K562 (cell line): ENCODE results near the gene ARL14EP. TPM values are rescaled to one million over a fixed set of nuclear protein-coding genes. Genes with fewer than 3 reads are reported as not detected.

Experiments
- ATAC-seq: fragments of 200-7000 bp; cut with Tn5 transposase; 3 replicates; pipeline ENCODE4 v1.9.1; 2020; ENCODE audit warnings: moderate library complexity
- BruUV-seq: library from RNA; stranded (reverse); fragments of 400-500 nt; replicated peaks from 2 replicates; lab custom pipeline; 2021; lab: Mats Ljungman, UMichigan
- CTCF ChIA-PET: fragments of 300-600 bp; formaldehyde crosslinking; extraction: SDS; loops from one replicate; lab custom pipeline; 2021; ENCODE audit warnings: low intra/inter-chr PET ratio; lab: Yijun Ruan, JAX
- POLR2A ChIA-PET: fragments of 300-600, 350-650 bp; sonication (Branson Sonifier 250); formaldehyde crosslinking; extraction: SDS; loops from one replicate; lab custom pipeline; 2021; ENCODE audit warnings: antibody characterized with exemption, inconsistent platforms; lab: Yijun Ruan, JAX
- DNase-seq, 4 experiments: peaks; one replicate each; pipeline versions ENCODE4 v3.0.0 to v3.0.0-alpha.2; 2011 to 2018; ENCODE audit warnings: low spot score in 3 of 4, mixed read lengths in 3 of 4; ENCODE audit errors: extremely low read depth in 1 of 4
- FAIRE-seq: peaks from 2 replicates; lab custom pipeline; 2011; peaks lifted over from hg19 to GRCh38; lab: Jason Lieb, UNC
- H2AFZ ChIP-seq: 2 replicates; pipeline ENCODE4 v1.6.0; 2011; ENCODE audit warnings: low read depth, low read length, control low read depth, inconsistent platforms
- H3K27ac ChIP-seq: fragments of 200-600 bp; 3 replicates; pipeline ENCODE4 v1.8.0; 2011; ENCODE audit warnings: low read depth, mild to moderate bottlenecking, control low read depth, inconsistent platforms, low read length, moderate library complexity, mixed read lengths; ENCODE audit errors: extremely low read depth
- H3K27me3 ChIP-seq, 2 experiments: fragments of 300-600 bp in 1 of 2; 2 replicates in 1 of 2; 3 replicates in 1 of 2; pipeline versions ENCODE4 v1.6.0 to v1.8.0; 2011; ENCODE audit warnings: inconsistent platforms in 2 of 2, low read length in 2 of 2, mild to moderate bottlenecking in 1 of 2, mixed read lengths in 1 of 2, moderate library complexity in 1 of 2; ENCODE audit not compliant: control insufficient read depth in 2 of 2, insufficient read depth in 2 of 2
- H3K36me3 ChIP-seq: fragments of 300-600 bp; 3 replicates; pipeline ENCODE4 v1.8.0; 2011; ENCODE audit warnings: mild to moderate bottlenecking, low read length, inconsistent platforms; ENCODE audit not compliant: control insufficient read depth, insufficient read depth
- H3K4me1 ChIP-seq, 2 experiments: fragments of 200-600 bp in 1 of 2; replicated peaks in 1 of 2; 2 replicates in 1 of 2; 3 replicates in 1 of 2; pipeline versions ENCODE4 v1.5.1 to v1.8.0; 2011; ENCODE audit warnings: inconsistent platforms in 2 of 2, low read length in 2 of 2, mild to moderate bottlenecking in 1 of 2, mixed read lengths in 1 of 2, moderate library complexity in 1 of 2; ENCODE audit not compliant: control insufficient read depth in 2 of 2, insufficient read depth in 2 of 2
- H3K4me2 ChIP-seq: 2 replicates; pipeline ENCODE4 v1.6.1; 2011; ENCODE audit warnings: low read length, control low read depth, inconsistent platforms, mixed read lengths; ENCODE audit not compliant: insufficient read depth
- H3K4me3 ChIP-seq: fragments of 200-600 bp; sonication (generic), shearing (Covaris generic); 2 replicates; pipeline ENCODE4 v1.5.1; 2016; ENCODE audit warnings: control low read depth, inconsistent platforms
- H3K79me2 ChIP-seq: fragments of 200-600 bp; 3 replicates; pipeline ENCODE4 v1.8.0; 2011; ENCODE audit warnings: low read length, inconsistent platforms; ENCODE audit not compliant: control insufficient read depth, insufficient read depth
- H3K9ac ChIP-seq, 2 experiments: 2 replicates each; pipeline versions ENCODE4 v1.6.0 to v1.6.1; 2011; ENCODE audit warnings: low read depth in 2 of 2, low read length in 2 of 2, control low read depth in 1 of 2, inconsistent platforms in 1 of 2, mild to moderate bottlenecking in 1 of 2, mixed read lengths in 1 of 2; ENCODE audit not compliant: insufficient read depth in 1 of 2
- H3K9me1 ChIP-seq: one replicate; pipeline ENCODE4 v1.6.0; 2011; ENCODE audit warnings: inconsistent platforms, mild to moderate bottlenecking, low read length, moderate library complexity; ENCODE audit not compliant: control insufficient read depth, insufficient read depth
- H3K9me3 ChIP-seq: replicated peaks from 2 replicates; pipeline ENCODE4 v1.5.1; 2011; ENCODE audit warnings: low read depth, low read length, inconsistent platforms; ENCODE audit not compliant: control insufficient read depth, insufficient read depth
- H4K20me1 ChIP-seq: replicated peaks from 2 replicates; pipeline ENCODE4 v1.6.1; 2011; ENCODE audit warnings: low read length, inconsistent platforms, mixed read lengths; ENCODE audit not compliant: control insufficient read depth, insufficient read depth
- BDP1 ChIP-seq: IDR thresholded peaks from 3 replicates; pipeline ENCODE4 v1.6.1; 2011; ENCODE audit not compliant: insufficient read length, insufficient read depth
- BRF2 ChIP-seq: IDR thresholded peaks from 3 replicates; pipeline ENCODE4 v1.6.1; 2011; ENCODE audit warnings: borderline replicate concordance, mild to moderate bottlenecking; ENCODE audit not compliant: insufficient read length, insufficient read depth
- FOXJ2 ChIP-seq: fragments of 200-800 bp; sonication (Bioruptor generic); IDR thresholded peaks from 2 replicates; pipeline ENCODE4 v1.6.1; 2016; ENCODE audit warnings: missing genetic modification characterization, missing compliant biosample characterization
- GTF2E2 ChIP-seq: fragments of 200-800 bp; sonication (Bioruptor generic); IDR thresholded peaks from 2 replicates; pipeline ENCODE4 v1.6.1; 2016; ENCODE audit warnings: missing genetic modification characterization, missing compliant biosample characterization
- MEIS2 ChIP-seq: fragments of 450-650 bp; IDR thresholded peaks from 2 replicates; pipeline ENCODE4 v1.6.1; 2014; ENCODE audit warnings: mild to moderate bottlenecking; ENCODE audit not compliant: partially characterized antibody
- MYC ChIP-seq, 2 experiments: fragments of 250-450 bp in 1 of 2; sonication (Bioruptor Pico) in 1 of 2; IDR thresholded peaks; 2 replicates each; pipeline versions ENCODE4 v1.5.1 to v1.6.1; 2012 to 2021; ENCODE audit warnings: low read depth in 2 of 2, borderline replicate concordance in 1 of 2, improper control_type of control experiment in 1 of 2, low read length in 1 of 2, mild to moderate bottlenecking in 1 of 2, moderate library complexity in 1 of 2
- NCOR1 ChIP-seq: fragments of 450-650 bp; IDR thresholded peaks from 2 replicates; pipeline ENCODE4 v1.6.1; 2016; ENCODE audit warnings: mild to moderate bottlenecking, moderate library complexity
- NR2C2 ChIP-seq, 2 experiments: fragments of 200-800 bp in 1 of 2; sonication (Bioruptor generic) in 1 of 2; sonication (generic) in 1 of 2; formaldehyde crosslinking in 1 of 2; IDR thresholded peaks; 2 replicates each; pipeline versions ENCODE4 v1.6.1 to v1.8.0; 2016 to 2022; ENCODE audit warnings: mild to moderate bottlenecking in 1 of 2, missing compliant biosample characterization in 1 of 2, missing genetic modification characterization in 1 of 2, missing genetic modification reagents in 1 of 2
- POLR3G ChIP-seq: IDR thresholded peaks from 2 replicates; pipeline ENCODE4 v1.6.1; 2011; ENCODE audit not compliant: insufficient read length, insufficient replicate concordance; ENCODE audit errors: extremely low read depth
- RFX5 ChIP-seq: IDR thresholded peaks from 2 replicates; pipeline ENCODE4 v1.6.1; 2011; ENCODE audit warnings: low read depth, mild to moderate bottlenecking, improper control_type of control experiment, low read length
- RHOXF2B ChIP-seq: fragments of 250-450 bp; sonication (Bioruptor Pico); conservative IDR thresholded peaks from 2 replicates; pipeline ENCODE4 v1.5.1; 2021
- SETDB1 ChIP-seq: IDR thresholded peaks from one replicate; pipeline ENCODE4 v1.6.1; 2012; ENCODE audit warnings: low read length, control low read depth, inconsistent platforms
- SIRT6 ChIP-seq: IDR thresholded peaks from one replicate; pipeline ENCODE4 v1.6.1; 2012; ENCODE audit warnings: low read depth, mild to moderate bottlenecking, control low read depth, inconsistent platforms, low read length, moderate library complexity
- TBL1XR1 ChIP-seq, 2 experiments: IDR thresholded peaks; 2 replicates each; pipeline ENCODE4 v1.6.1; 2012; ENCODE audit warnings: improper control_type of control experiment in 2 of 2, low read length in 2 of 2, mild to moderate bottlenecking in 1 of 2
- VEZF1 ChIP-seq: fragments of 200-800 bp; sonication (Bioruptor generic); IDR thresholded peaks from 2 replicates; pipeline ENCODE4 v1.6.1; 2017; ENCODE audit warnings: missing genetic modification characterization, missing compliant biosample characterization
- WGBS: fragments of 100-300 bp; shearing (Covaris generic); methylation state at CpG from one replicate; pipeline ENCODE4 v1.1.6; 2016; ENCODE audit warnings: low coverage, mixed read lengths; ENCODE audit not compliant: insufficient coverage; ENCODE audit errors: missing lambda C conversion rate; 5-methylcytosine and 5-hydroxymethylcytosine counted together
- in situ Hi-C: fragments of 300-500 bp; cut with MboI; formaldehyde crosslinking; loops from 4 replicates; pipeline ENCODE4 v1.15.0; 2018; ENCODE audit warnings: inconsistent platforms, mixed read lengths
- intact Hi-C: fragments of 100-400 bp; cut with micrococcal nuclease; formaldehyde crosslinking; loops from 2 replicates; pipeline ENCODE4 v1.14.2; 2022
- polyA plus RNA-seq, 8 experiments: library from polyadenylated mRNA; depleted of rRNA in 4 of 8; stranded (reverse) in 5 of 8; unstranded in 3 of 8; fragments of >200 nt; fragmentation: Nextera tagmentation in 2 of 8; fragmentation: Illumina TruSeq in 1 of 8; extraction: Ambion mirVana in 2 of 8; extraction: Trizol in 1 of 8; gene quantifications; 2 replicates each; pipeline versions ENCODE4 v1.2.1 to v1.2.3, GENCODE V29; 2011 to 2014; ENCODE audit warnings: inconsistent platforms in 1 of 8, missing spikeins in 1 of 8
- total RNA-seq, 7 experiments: library from RNA; depleted of rRNA in 6 of 7; stranded (reverse); fragments of >200 nt in 6 of 7; fragmentation: Illumina TruSeq in 2 of 7; extraction: Trizol in 2 of 7; gene quantifications; 2 replicates each; pipeline versions ENCODE4 v1.2.1 to v1.2.3, GENCODE V29; 2011 to 2021; ENCODE audit warnings: low replicate concordance in 1 of 7

ARL14EP gene
- total and polyA plus RNA-seq, 9 of the 15 experiments (the other 6 are each of a cell fraction or from before 2014, with no cell fraction given) = 11.4 to 42.7 (median 25.9) TPM

DNA sequence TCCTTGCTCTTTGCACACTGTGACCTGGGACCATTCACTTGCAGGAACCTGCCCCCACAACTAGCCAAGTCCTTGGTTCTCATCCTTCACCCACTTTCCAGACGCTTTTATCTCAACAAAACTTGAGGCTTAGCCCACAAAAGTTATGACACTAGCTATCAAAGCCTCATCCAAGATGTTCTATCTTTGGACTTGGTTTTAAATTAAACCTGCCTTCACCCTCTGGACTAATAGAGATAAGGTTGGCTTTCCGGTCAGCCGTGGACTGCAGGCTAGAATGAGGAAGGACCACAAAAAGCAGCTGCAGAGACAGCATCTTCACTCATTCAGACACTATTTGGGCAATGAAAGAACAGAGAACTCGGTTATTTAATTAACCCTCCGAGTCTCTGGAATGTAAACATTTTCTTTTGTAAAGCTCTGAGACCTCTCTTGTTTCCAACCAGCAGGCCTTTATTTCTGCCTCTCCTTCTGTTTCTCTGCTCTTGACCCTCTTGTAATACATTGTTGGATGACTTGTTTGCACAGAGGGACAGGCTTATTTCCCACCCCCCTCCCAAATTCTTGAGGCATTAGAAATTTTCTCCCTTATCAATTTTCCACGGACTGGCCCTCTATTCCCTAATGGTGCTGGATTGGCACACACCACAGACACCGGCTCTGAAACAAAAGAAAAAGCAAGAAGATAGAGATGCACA is 41.4 kb downstream of the ARL14EP start (continued):
- no peak for TF ChIP-seq BRF2
- TF ChIP-seq MEIS2 = peak; percentile 65
- TF ChIP-seq NCOR1 = peak; percentile 69
- TF ChIP-seq, all 486 proteins: peak for 25

DNA sequence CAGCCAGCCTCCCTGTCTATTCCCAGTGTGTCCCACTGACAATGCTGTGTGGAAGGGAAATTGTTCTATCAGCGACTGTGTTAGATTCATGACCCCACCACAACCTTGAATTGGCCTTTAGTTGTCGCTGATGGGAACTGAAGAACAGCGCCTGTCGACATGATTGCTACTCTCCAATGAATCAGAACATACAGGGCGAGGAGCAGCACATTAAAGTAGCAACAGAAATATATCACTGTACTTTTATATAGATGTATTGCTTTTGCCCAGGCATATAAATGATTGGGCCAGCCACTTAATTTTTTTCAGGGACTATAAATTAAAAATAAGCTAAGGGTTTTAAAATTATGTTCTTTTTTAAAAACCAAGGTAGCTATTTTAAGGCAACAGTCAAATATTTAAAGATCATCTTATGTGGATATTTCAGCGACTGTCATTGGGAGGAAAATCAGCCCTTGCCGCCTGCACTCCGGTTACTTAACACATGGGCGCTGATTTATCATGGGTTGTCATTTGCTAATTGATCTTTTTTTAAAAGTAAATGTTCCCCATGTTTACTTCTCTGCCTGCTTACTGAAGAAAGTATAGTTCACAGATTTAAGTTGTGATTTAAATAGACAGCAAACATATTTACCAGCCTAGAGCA is 42.1 kb downstream of the ARL14EP start:
- Histone ChIP-seq H3K9me3 (no peaks in the 10 kb centered on the region), H3K4me3 (no peak overlapping the region), H3K4me2 (no peak overlapping the region), H4K20me1 (no peaks in the 10 kb centered on the region), H3K36me3 (no peaks in the 10 kb centered on the region), H3K4me1 (peaks cover 0 to 3% of the 10 kb centered on the region in 2 experiments; a peak in 1 of 5 replicates), H3K9me1 (no peaks in the 10 kb centered on the region), H3K9ac (no peak overlapping the region), H3K79me2 (no peaks in the 10 kb centered on the region), H3K27ac (no peak overlapping the region), H3K27me3 (no peaks in the 10 kb centered on the region), H2AFZ (no peak overlapping the region)
- intact Hi-C loops = no loop called here
- no TSS peak for BruUV-seq
- in situ Hi-C loops = no loop called here
- POLR2A ChIA-PET = no interaction called here
- ATAC-seq = no peak
- FAIRE-seq = no peak
- no peak for DNase-seq
- 4% methylated on average over 9 of the region's 9 CpGs for WGBS
- CTCF ChIA-PET = no interaction called here
- TF ChIP-seq POLR3G (no peak), TBL1XR1 (IDR thresholded peaks at IDR 0.05; ENCODE audit: low read length in 2 of 2) (no peak), NR2C2 (CRISPR knock-in tag; IDR thresholded peaks at IDR 0.05) (no peak), NR2C2 (tag; IDR thresholded peaks at IDR 0.05) (no peak), SETDB1 (no peak), RFX5 (no peak), VEZF1 (no peak), BDP1 (no peak), SIRT6 (no peak), MYC (IDR thresholded peaks at IDR 0.05; ENCODE audit: low read depth, low read length) (no peak), MYC (CRISPR knock-in tag; IDR thresholded peaks at IDR 0.05; ENCODE audit: borderline replicate concordance, low read depth) (no peak), FOXJ2 (tag) (no peak), RHOXF2B (no peak), GTF2E2 (tag) (no peak)
